ENCODE results near the gene PCDH8. TPM values are rescaled to one million over a fixed set of nuclear protein-coding genes. Genes with fewer than 3 reads are reported as not detected.

PCDH8 gene
- total and polyA plus RNA-seq, 3 donors from 2014 or later: 1.5 to 6.8 (median 5.1) TPM

- no peaks in the 10 kb centered on the region for H3K4me1 ChIP-seq
- intact Hi-C loops (cut with DNase I; ENCODE audit: low total_unique reads): no loop called here
- H3K36me3 ChIP-seq (ENCODE audit: low read depth, missing control alignments): no peaks in the 10 kb centered on the region
- no peak overlapping the region for H3K27ac ChIP-seq
- WGBS, 2 donors: 65 to 66% methylated on average over 4 of the region's 4 CpGs
- no peak overlapping the region for H3K4me3 ChIP-seq
- H3K27me3 ChIP-seq: no peaks in the 10 kb centered on the region
- H3K9me3 ChIP-seq: no peaks in the 10 kb centered on the region
- DNase-seq: no peak
- TF ChIP-seq CTCF (IDR thresholded peaks at IDR 0.05): no peak
- no peak for TF ChIP-seq POLR2A (IDR thresholded peaks at IDR 0.05)
These were observed 19.8 kb upstream of the PCDH8 start for GRCh38 chr13:52868190-52868589.

GRCh38 chr13:52864941-52865340 lies 16.5 kb upstream of the PCDH8 start:
- DNase-seq: no peak
- Histone ChIP-seq H3K4me1 (no peaks in the 10 kb centered on the region), H3K9me3 (no peaks in the 10 kb centered on the region), H3K27me3 (no peaks in the 10 kb centered on the region), H3K27ac (no peak overlapping the region), H3K4me3 (no peak overlapping the region), H3K36me3 (ENCODE audit: low read depth, missing control alignments) (no peaks in the 10 kb centered on the region)
- 50 to 58% methylated on average over 1 of the region's 1 CpG for WGBS, 2 donors
- intact Hi-C loops (cut with DNase I; ENCODE audit: low total_unique reads): no loop called here
- TF ChIP-seq POLR2A (IDR thresholded peaks at IDR 0.05) (no peak), CTCF (IDR thresholded peaks at IDR 0.05) (no peak)

GRCh38 chr13:52862358-52863206 lies 14.1 kb upstream of the PCDH8 start:
- Histone ChIP-seq H3K27me3 (no peaks in the 10 kb centered on the region), H3K4me1 (no peaks in the 10 kb centered on the region), H3K4me3 (no peak overlapping the region), H3K36me3 (ENCODE audit: low read depth, missing control alignments) (no peaks in the 10 kb centered on the region), H3K9me3 (no peaks in the 10 kb centered on the region), H3K27ac (no peak overlapping the region)
- intact Hi-C loops (cut with DNase I; ENCODE audit: low total_unique reads): no loop called here
- TF ChIP-seq POLR2A (IDR thresholded peaks at IDR 0.05) (no peak), CTCF (IDR thresholded peaks at IDR 0.05) (peak; percentile 19 to 77 (median 56))
- peak; percentile 64 for DNase-seq
- WGBS, 2 donors: 46 to 60% methylated on average over 3 of the region's 3 CpGs

- intact Hi-C loops (cut with DNase I; ENCODE audit: low total_unique reads): no loop called here
- TF ChIP-seq POLR2A (IDR thresholded peaks at IDR 0.05) (no peak), CTCF (IDR thresholded peaks at IDR 0.05) (no peak)
- Histone ChIP-seq H3K4me3 (no peak overlapping the region), H3K27me3 (no peaks in the 10 kb centered on the region), H3K27ac (no peak overlapping the region), H3K36me3 (ENCODE audit: low read depth, missing control alignments) (no peaks in the 10 kb centered on the region), H3K9me3 (no peaks in the 10 kb centered on the region), H3K4me1 (no peaks in the 10 kb centered on the region)
- DNase-seq: no peak
- 51 to 65% methylated on average over 2 of the region's 2 CpGs for WGBS, 2 donors
These were observed 4.0 kb upstream of the PCDH8 start for GRCh38 chr13:52852444-52852843.
